ENCODE measurements around the gene VAT1L. TPM values are rescaled to one million over a fixed set of nuclear protein-coding genes. Genes with fewer than 3 reads are reported as not detected.

The VAT1L gene
- total and polyA plus RNA-seq, 10 of the 15 experiments (the other 5 are each of a cell fraction or from before 2014, with no cell fraction given): 0.06 to 0.18 (median 0.10) TPM; not detected in 5

- no TSS peak for BruUV-seq (replicated peaks)
- H3K9me3 ChIP-seq (replicated peaks; ENCODE audit: control insufficient read depth, insufficient read depth, low read length): no peaks in the 10 kb centered on the region
- TF ChIP-seq PAX8 (IDR thresholded peaks at IDR 0.05) (no peak), TBL1XR1 (IDR thresholded peaks at IDR 0.05; ENCODE audit: low read depth, low read length) (no peak), NFYA (IDR thresholded peaks at IDR 0.05; ENCODE audit: borderline replicate concordance, low read depth, low read length) (no peak), BHLHE40 (IDR thresholded peaks at IDR 0.05; ENCODE audit: borderline replicate concordance in 1 of 2, low read depth in 2 of 2, low read length in 1 of 2) (no peak), KAT2A (conservative IDR thresholded peaks at IDR 0.05; ENCODE audit: control insufficient read depth, low read depth, low read length) (no peak), CHD2 (IDR thresholded peaks at IDR 0.05; ENCODE audit: borderline replicate concordance, low read depth, low read length) (no peak), HDAC6 (IDR thresholded peaks at IDR 0.05; ENCODE audit: unreplicated experiment) (no peak), CBX5 (IDR thresholded peaks at IDR 0.05; ENCODE audit: low read depth) (no peak)
- TF ChIP-seq, protein P1, sequence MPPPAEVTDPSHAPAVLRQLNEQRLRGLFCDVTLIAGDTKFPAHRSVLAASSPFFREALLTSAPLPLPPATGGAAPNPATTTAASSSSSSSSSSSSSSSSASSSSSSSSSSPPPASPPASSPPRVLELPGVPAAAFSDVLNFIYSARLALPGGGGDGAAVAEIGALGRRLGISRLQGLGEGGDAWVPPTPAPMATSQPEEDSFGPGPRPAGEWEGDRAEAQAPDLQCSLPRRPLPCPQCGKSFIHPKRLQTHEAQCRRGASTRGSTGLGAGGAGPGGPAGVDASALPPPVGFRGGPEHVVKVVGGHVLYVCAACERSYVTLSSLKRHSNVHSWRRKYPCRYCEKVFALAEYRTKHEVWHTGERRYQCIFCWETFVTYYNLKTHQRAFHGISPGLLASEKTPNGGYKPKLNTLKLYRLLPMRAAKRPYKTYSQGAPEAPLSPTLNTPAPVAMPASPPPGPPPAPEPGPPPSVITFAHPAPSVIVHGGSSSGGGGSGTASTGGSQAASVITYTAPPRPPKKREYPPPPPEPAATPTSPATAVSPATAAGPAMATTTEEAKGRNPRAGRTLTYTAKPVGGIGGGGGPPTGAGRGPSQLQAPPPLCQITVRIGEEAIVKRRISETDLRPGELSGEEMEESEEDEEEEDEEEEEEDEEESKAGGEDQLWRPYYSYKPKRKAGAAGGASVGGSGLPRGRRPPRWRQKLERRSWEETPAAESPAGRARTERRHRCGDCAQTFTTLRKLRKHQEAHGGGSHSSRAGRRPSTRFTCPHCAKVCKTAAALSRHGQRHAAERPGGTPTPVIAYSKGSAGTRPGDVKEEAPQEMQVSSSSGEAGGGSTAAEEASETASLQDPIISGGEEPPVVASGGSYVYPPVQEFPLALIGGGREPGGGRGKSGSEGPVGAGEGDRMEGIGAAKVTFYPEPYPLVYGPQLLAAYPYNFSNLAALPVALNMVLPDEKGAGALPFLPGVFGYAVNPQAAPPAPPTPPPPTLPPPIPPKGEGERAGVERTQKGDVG (CRISPR knock-in tag; IDR thresholded peaks at IDR 0.05): no peak
- no peak overlapping the region for H2AFZ ChIP-seq (ENCODE audit: control insufficient read depth, low read depth, low read length)
- H3K79me2 ChIP-seq (ENCODE audit: control insufficient read depth, insufficient read depth, low read length): no peaks in the 10 kb centered on the region
- no peak overlapping the region for H3K27ac ChIP-seq (ENCODE audit: control insufficient read depth, insufficient read depth)
- H3K4me3 ChIP-seq: no peak overlapping the region
- no peaks in the 10 kb centered on the region for H3K4me1 ChIP-seq (ENCODE audit: control insufficient read depth, insufficient read depth, low read length)
- POLR2A ChIA-PET: no interaction called here
- CTCF ChIA-PET: no interaction called here
- H3K9ac ChIP-seq (ENCODE audit: control insufficient read depth, insufficient read depth, low read length): no peak overlapping the region
- in situ Hi-C loops (cut with MboI): no loop called here
- ATAC-seq (no peak), FAIRE-seq (no peak), DNase-seq (ENCODE audit: low read depth, low spot score) (no peak)
- no peaks in the 10 kb centered on the region for H4K20me1 ChIP-seq (ENCODE audit: control insufficient read depth, insufficient read depth)
- intact Hi-C loops (cut with micrococcal nuclease; ENCODE audit: unreplicated experiment): no loop called here
- no peaks in the 10 kb centered on the region; a peak in 1 of 4 replicates for H3K27me3 ChIP-seq (replicated peaks in 1 of 2; ENCODE audit: control insufficient read depth in 2 of 2, insufficient read depth in 2 of 2, low read length in 1 of 2)
- H3K4me2 ChIP-seq (ENCODE audit: control insufficient read depth, insufficient read depth): no peak overlapping the region
- 11% methylated on average over 6 of the region's 6 CpGs for WGBS (ENCODE audit: insufficient coverage, insufficient replicate concordance, low lambda C conversion rate, missing lambda C conversion rate)
- SMC1A ChIA-PET (ENCODE audit: uncharacterized antibody, unreplicated experiment): no interaction called here
- RAD21 ChIA-PET (ENCODE audit: unreplicated experiment): no interaction called here
- no peaks in the 10 kb centered on the region for H3K36me3 ChIP-seq (ENCODE audit: control insufficient read depth in 2 of 2, insufficient read depth in 2 of 2, low read length in 1 of 2)
Measured at GRCh38 chr16:77894162-77894561, 105.8 kb downstream of the VAT1L start.
